ENCODE measurements around the gene PDZD2.

GRCh38 chr5:32071351-32071944 lies 432.5 kb downstream of the PDZD2 start:
- TF ChIP-seq POLR2AphosphoS5 (IDR thresholded peaks at IDR 0.05; ENCODE audit: low read depth, low read length): no peak
- no peak for TF ChIP-seq CTCF (IDR thresholded peaks at IDR 0.05 in 2 of 3, conservative IDR thresholded peaks at IDR 0.05 in 1 of 3; ENCODE audit: borderline replicate concordance in 1 of 3, insufficient read depth in 1 of 3, low read depth in 2 of 3, low read length in 2 of 3)
- TF ChIP-seq YY1 (IDR thresholded peaks at IDR 0.05; ENCODE audit: extremely low read depth, insufficient replicate concordance, low read depth, low read length): no peak
- TF ChIP-seq ZNF274 (IDR thresholded peaks at IDR 0.05; ENCODE audit: low read depth, low read length): no peak
- TF ChIP-seq MAX (IDR thresholded peaks at IDR 0.05): no peak
- TF ChIP-seq RAD21 (IDR thresholded peaks at IDR 0.05; ENCODE audit: low read depth): no peak
- TF ChIP-seq SP1 (IDR thresholded peaks at IDR 0.05; ENCODE audit: low read depth): no peak
- no peak for TF ChIP-seq EGR1 (IDR thresholded peaks at IDR 0.05; ENCODE audit: low read depth)
- TF ChIP-seq CBX3 (IDR thresholded peaks at IDR 0.05; ENCODE audit: low read depth): no peak
